Gastroesophageal sphincter (tissue), 4 donors: ENCODE data around the gene MSS51. TPM values are rescaled to one million over a fixed set of nuclear protein-coding genes. Genes with fewer than 3 reads are reported as not detected.

Experiments used
- ATAC-seq: fragments of 150-250 bp; one replicate; pipeline ENCODE4 v1.9.1; 2016; ENCODE audit warnings: mild to moderate bottlenecking, moderate library complexity
- H3K27ac ChIP-seq, 4 donors: fragments of 200-600 bp; sonication (generic) in 3 of 4; 1 replicate in 3 of 4; 2 replicates in 1 of 4; pipeline ENCODE4 v1.5.1; 2016 to 2019
- H3K27me3 ChIP-seq: fragments of 200-600 bp; sonication (generic); one replicate; pipeline ENCODE4 v1.5.1; 2019
- H3K36me3 ChIP-seq, 2 donors: fragments of 200-600 bp; sonication (generic); one replicate each; pipeline ENCODE4 v1.5.1; 2019; ENCODE audit warnings: control low read depth in 1 of 2
- H3K4me1 ChIP-seq, 3 donors: fragments of 200-600 bp; sonication (generic); 1 replicate in 2 of 3; 2 replicates in 1 of 3; pipeline ENCODE4 v1.5.1; 2016 to 2019; ENCODE audit warnings: control low read depth in 2 of 3
- H3K4me3 ChIP-seq, 2 donors: fragments of 200-600 bp; sonication (generic); one replicate each; pipeline ENCODE4 v1.5.1; 2019; ENCODE audit warnings: mild to moderate bottlenecking in 1 of 2, moderate library complexity in 1 of 2
- H3K9me3 ChIP-seq, 3 donors: fragments of 200-600 bp; sonication (generic); one replicate each; pipeline ENCODE4 v1.5.1; 2017 to 2019; ENCODE audit warnings: control low read depth in 2 of 3
- CTCF ChIP-seq, 4 experiments: fragments of 200-600 bp in 2 of 4; fragments of 450-650 bp in 2 of 4; sonication (generic) in 1 of 4; IDR thresholded peaks; one replicate each; pipeline ENCODE4 v1.5.1; 2017 to 2019; ENCODE audit warnings: antibody characterized with exemption in 4 of 4, mild to moderate bottlenecking in 2 of 4, moderate library complexity in 2 of 4
- EP300 ChIP-seq: sonication (generic); formaldehyde crosslinking; IDR thresholded peaks from one replicate; pipeline ENCODE4 v1.6.1; 2017; ENCODE audit warnings: antibody characterized with exemption, mild to moderate bottlenecking
- POLR2A ChIP-seq, 2 donors: fragments of 450-650 bp; IDR thresholded peaks; one replicate each; pipeline ENCODE4 v1.6.1; 2017; ENCODE audit warnings: antibody characterized with exemption in 2 of 2, mild to moderate bottlenecking in 2 of 2, moderate library complexity in 1 of 2
- POLR2AphosphoS5 ChIP-seq: sonication (generic); formaldehyde crosslinking; IDR thresholded peaks from one replicate; pipeline ENCODE4 v1.6.1; 2017; ENCODE audit warnings: antibody characterized with exemption
- WGBS, 2 donors: methylation state at CpG; one replicate each; pipeline ENCODE4 v1.1.5; 2018; ENCODE audit warnings: low coverage in 1 of 2; 5-methylcytosine and 5-hydroxymethylcytosine counted together
- total RNA-seq, 4 donors: library from RNA; depleted of rRNA; stranded (reverse); fragments of >200 nt; gene quantifications; one replicate each; pipeline ENCODE4 v1.1.0, GENCODE V29; 2016

The MSS51 gene
- total RNA-seq, 4 donors from 2014 or later: 0.32 to 3.9 (median 2.4) TPM

DNA sequence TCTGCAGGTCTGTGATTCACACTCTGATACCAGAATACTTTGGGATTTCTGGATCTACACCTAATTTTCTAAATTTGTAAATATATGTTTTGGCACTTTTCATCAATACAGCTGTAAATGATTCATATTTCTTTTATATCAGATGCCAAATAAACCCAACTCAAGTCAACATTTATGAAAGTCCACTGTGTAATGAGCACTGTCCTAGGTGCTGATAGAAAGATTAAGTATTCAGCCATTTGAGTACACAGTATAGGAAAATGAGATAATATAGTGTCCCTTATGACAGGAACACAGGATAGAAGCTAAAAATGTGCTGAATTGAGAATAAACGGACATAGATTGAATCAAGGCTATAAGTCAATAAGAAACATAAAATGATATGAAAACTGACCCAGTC lies 25.9 kb downstream of the MSS51 start:
- no peak for ATAC-seq
- Histone ChIP-seq H3K4me3 (no peak overlapping the region), H3K9me3 (no peaks in the 10 kb centered on the region), H3K4me1 (peaks cover 0 to 42% (median 0%) of the 10 kb centered on the region in 3 donors), H3K36me3 (peaks cover 0 to 5% of the 10 kb centered on the region in 2 donors), H3K27ac (no peak overlapping the region), H3K27me3 (no peaks in the 10 kb centered on the region)
- TF ChIP-seq EP300 (no peak), POLR2A (IDR thresholded peaks at IDR 0.05) (no peak), POLR2AphosphoS5 (no peak), CTCF (IDR thresholded peaks at IDR 0.05) (no peak)
- 60 to 91% methylated on average over 1 of the region's 1 CpG for WGBS, 2 donors

DNA sequence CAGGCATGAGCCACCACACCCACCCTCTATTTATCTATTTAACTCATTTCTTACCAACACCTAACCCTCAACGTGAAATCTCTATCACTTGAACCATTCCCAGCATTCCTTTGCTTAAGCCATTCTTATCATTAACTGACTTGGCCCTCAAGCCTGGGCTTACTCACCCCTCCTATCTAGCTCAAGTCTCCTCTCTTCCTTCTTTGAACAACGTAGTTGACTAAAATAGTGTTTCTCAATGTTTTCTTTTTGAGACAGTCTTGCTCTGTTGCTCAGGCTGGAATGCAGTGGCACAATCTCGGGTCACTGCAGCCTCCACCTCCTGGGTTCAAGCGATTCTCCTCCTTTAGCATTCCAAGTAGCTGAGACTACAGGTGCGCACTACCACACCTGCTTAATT lies 26.5 kb downstream of the MSS51 start:
- no peaks in the 10 kb centered on the region for H3K9me3 ChIP-seq
- H3K36me3 ChIP-seq: peaks cover 0 to 5% of the 10 kb centered on the region in 2 donors
- TF ChIP-seq POLR2AphosphoS5 (no peak), EP300 (no peak), POLR2A (IDR thresholded peaks at IDR 0.05) (no peak), CTCF (IDR thresholded peaks at IDR 0.05) (no peak)
- no peak overlapping the region for H3K27ac ChIP-seq
- H3K4me3 ChIP-seq: no peak overlapping the region
- H3K27me3 ChIP-seq: no peaks in the 10 kb centered on the region
- H3K4me1 ChIP-seq: peaks cover 0 to 36% (median 0%) of the 10 kb centered on the region in 3 donors
- WGBS, 2 donors: 81 to 88% methylated on average over 4 to 5 of the region's 5 CpGs
- no peak for ATAC-seq

DNA sequence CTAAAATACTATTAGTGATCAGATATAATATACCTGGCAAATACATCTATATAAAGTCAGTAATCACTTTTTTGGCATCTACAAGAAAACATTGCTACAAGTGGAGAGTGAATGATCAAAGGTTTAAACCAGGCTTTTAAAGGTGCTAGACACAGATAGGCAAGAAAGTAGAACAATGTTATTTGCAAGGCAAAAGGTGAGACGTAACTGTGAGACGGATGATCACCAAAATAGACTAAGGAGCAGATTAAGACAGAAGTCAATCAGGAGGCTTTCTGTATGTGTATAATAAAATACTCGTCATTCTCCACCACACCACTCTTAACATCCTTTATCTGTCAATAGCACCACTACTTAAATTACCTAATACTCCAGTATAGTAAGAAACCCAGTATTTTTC lies 27.8 kb downstream of the MSS51 start:
- Histone ChIP-seq H3K27ac (no peak overlapping the region), H3K27me3 (no peaks in the 10 kb centered on the region), H3K36me3 (peaks cover 0 to 6% of the 10 kb centered on the region in 2 donors), H3K4me1 (peaks cover 0 to 25% (median 0%) of the 10 kb centered on the region in 3 donors), H3K4me3 (no peak overlapping the region), H3K9me3 (no peaks in the 10 kb centered on the region)
- WGBS, 2 donors: 78 to 98% methylated on average over 3 of the region's 3 CpGs
- no peak for ATAC-seq
- TF ChIP-seq CTCF (IDR thresholded peaks at IDR 0.05) (no peak), POLR2A (IDR thresholded peaks at IDR 0.05) (no peak), EP300 (no peak), POLR2AphosphoS5 (no peak)

DNA sequence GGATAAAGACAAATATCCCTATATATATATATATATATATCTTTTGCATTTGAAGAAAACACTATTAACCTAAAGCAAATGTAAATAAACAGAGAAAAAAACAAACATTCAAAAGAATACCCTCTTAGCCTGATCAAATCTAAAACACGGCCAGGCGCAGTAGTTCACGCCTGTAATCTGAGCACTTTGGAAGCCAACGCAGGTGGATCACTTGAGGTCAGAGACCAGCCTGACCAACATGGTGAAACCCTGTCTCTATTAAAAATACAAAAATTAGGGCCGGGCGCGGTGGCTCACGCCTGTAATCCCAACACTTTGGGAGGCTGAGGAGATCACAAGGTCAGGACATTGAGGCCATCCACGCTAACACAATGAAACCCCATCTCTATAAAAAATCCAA lies 28.7 kb downstream of the MSS51 start:
- no peak overlapping the region for H3K4me3 ChIP-seq
- peaks cover 0 to 15% of the 10 kb centered on the region in 2 donors for H3K36me3 ChIP-seq
- no peak for TF ChIP-seq POLR2AphosphoS5
- no peak for TF ChIP-seq EP300
- TF ChIP-seq CTCF (IDR thresholded peaks at IDR 0.05): no peak
- no peak for TF ChIP-seq POLR2A (IDR thresholded peaks at IDR 0.05)
- no peak overlapping the region for H3K27ac ChIP-seq
- WGBS, 2 donors: 89 to 98% methylated on average over 5 to 8 of the region's 9 CpGs
- ATAC-seq: no peak
- no peaks in the 10 kb centered on the region for H3K9me3 ChIP-seq
- H3K4me1 ChIP-seq: peaks cover 0 to 18% (median 0%) of the 10 kb centered on the region in 3 donors
- no peaks in the 10 kb centered on the region for H3K27me3 ChIP-seq

DNA sequence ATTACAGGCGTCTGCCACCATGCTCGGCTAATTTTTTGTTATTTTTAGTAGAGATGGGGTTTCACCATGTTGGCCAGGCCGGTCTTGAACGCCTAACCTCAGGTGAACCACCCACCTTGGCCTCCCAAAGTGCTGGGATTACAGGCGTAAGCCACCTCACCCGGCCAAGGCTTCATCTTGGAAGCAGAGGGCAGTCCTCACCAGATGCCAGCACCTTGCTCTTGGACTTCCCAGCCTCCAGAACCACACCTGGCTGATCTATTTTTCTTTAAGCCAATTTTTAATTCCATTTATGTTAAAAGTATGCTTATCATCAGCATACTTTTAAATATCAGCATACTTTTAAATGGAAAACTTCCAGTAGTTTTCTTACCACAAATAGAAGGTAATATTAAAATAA lies 31.7 kb downstream of the MSS51 start:
- H3K27me3 ChIP-seq: no peaks in the 10 kb centered on the region
- H3K36me3 ChIP-seq: peaks cover 2 to 40% of the 10 kb centered on the region in 2 donors
- peaks cover 0 to 4% (median 0%) of the 10 kb centered on the region in 3 donors for H3K4me1 ChIP-seq
- no peaks in the 10 kb centered on the region for H3K9me3 ChIP-seq
- TF ChIP-seq POLR2A (IDR thresholded peaks at IDR 0.05): no peak
- TF ChIP-seq POLR2AphosphoS5: no peak
- TF ChIP-seq CTCF (IDR thresholded peaks at IDR 0.05): no peak
- TF ChIP-seq EP300: no peak
- H3K27ac ChIP-seq: no peak overlapping the region
- WGBS, 2 donors: 99 to 100% methylated on average over 3 to 6 of the region's 6 CpGs
- no peak overlapping the region for H3K4me3 ChIP-seq
- ATAC-seq: no peak
